Vagina (tissue), 2 donors: ENCODE data around the gene RBBP8NL. TPM values are rescaled to one million over a fixed set of nuclear protein-coding genes. Genes with fewer than 3 reads are reported as not detected.

Source experiments
- DNase-seq, 2 donors: peaks; one replicate each; pipeline ENCODE4 v3.0.0-alpha.2; 2017; ENCODE audit errors: extremely low spot score in 2 of 2
- H3K27ac ChIP-seq: fragments of 200-600 bp; sonication (generic); one replicate; pipeline ENCODE4 v1.5.1; 2019
- H3K27me3 ChIP-seq: fragments of 200-600 bp; sonication (generic); one replicate; pipeline ENCODE4 v1.5.1; 2019
- H3K36me3 ChIP-seq, 2 donors: fragments of 200-600 bp; sonication (generic); one replicate each; pipeline ENCODE4 v1.5.1; 2017 to 2019
- H3K4me1 ChIP-seq: fragments of 200-600 bp; sonication (generic); one replicate; pipeline ENCODE4 v1.5.1; 2019
- H3K4me3 ChIP-seq, 2 donors: fragments of 200-600 bp; sonication (generic); 1 replicate in 1 of 2; 2 replicates in 1 of 2; pipeline ENCODE4 v1.5.1; 2016 to 2019
- H3K9me3 ChIP-seq: fragments of 200-600 bp; sonication (generic); one replicate; pipeline ENCODE4 v1.5.1; 2019
- CTCF ChIP-seq, 3 experiments: fragments of 450-650 bp in 2 of 3; fragments of 200-600 bp in 1 of 3; sonication (generic) in 1 of 3; IDR thresholded peaks; one replicate each; pipeline ENCODE4 v1.5.1; 2017 to 2019; ENCODE audit warnings: antibody characterized with exemption in 3 of 3, mild to moderate bottlenecking in 2 of 3, moderate library complexity in 2 of 3
- POLR2A ChIP-seq, 2 donors: fragments of 450-650 bp; IDR thresholded peaks; one replicate each; pipeline ENCODE4 v1.6.1; 2017; ENCODE audit warnings: antibody characterized with exemption in 2 of 2, mild to moderate bottlenecking in 2 of 2, moderate library complexity in 2 of 2
- POLR2AphosphoS5 ChIP-seq, 2 donors: sonication (generic); formaldehyde crosslinking; IDR thresholded peaks; one replicate each; pipeline ENCODE4 v1.9.0; 2017; ENCODE audit warnings: antibody characterized with exemption in 2 of 2, mild to moderate bottlenecking in 2 of 2, low read depth in 1 of 2; ENCODE audit not compliant: insufficient read depth in 1 of 2
- intact Hi-C: fragments of 100-400 bp; cut with DNase I; formaldehyde crosslinking; loops from one replicate; pipeline ENCODE4 v1.15.1; 2023
- total RNA-seq: library from RNA; depleted of rRNA; stranded (reverse); fragments of >200 nt; gene quantifications from one replicate; pipeline ENCODE4 v1.2.3, GENCODE V29; 2016

The RBBP8NL gene
- total RNA-seq, 1 donor from 2014 or later = 1.7 TPM

- intact Hi-C loops = loop anchor here (10.0 kb wide), 1 partner anchor 238 kb away; the partner anchor contains the start of genes PSMA7 and SS18L1
- Histone ChIP-seq H3K27me3 (no peaks in the 10 kb centered on the region), H3K4me1 (peaks cover 59% of the 10 kb centered on the region), H3K27ac (no peak overlapping the region), H3K9me3 (no peaks in the 10 kb centered on the region), H3K4me3 (no peak overlapping the region), H3K36me3 (no peaks in the 10 kb centered on the region)
- TF ChIP-seq POLR2A (IDR thresholded peaks at IDR 0.05) (no peak), POLR2AphosphoS5 (IDR thresholded peaks at IDR 0.05; ENCODE audit: insufficient read depth in 1 of 2, low read depth in 1 of 2) (peak in 1 of 2 donors; percentile 31), CTCF (IDR thresholded peaks at IDR 0.05) (peak; percentile 83 to 86 (median 85))
- no peak for DNase-seq
These were observed 44.8 kb downstream of the RBBP8NL start for GRCh38 chr20:62382306-62383198.

- H3K27ac ChIP-seq = peak overlapping the region; percentile 56
- intact Hi-C loops = loop anchor here (10.0 kb wide), 1 partner anchor 237 kb away; the partner anchor contains the start of genes PSMA7 and SS18L1
- no peaks in the 10 kb centered on the region for H3K36me3 ChIP-seq
- TF ChIP-seq POLR2AphosphoS5 (IDR thresholded peaks at IDR 0.05; ENCODE audit: insufficient read depth in 1 of 2, low read depth in 1 of 2) (no peak), POLR2A (IDR thresholded peaks at IDR 0.05) (no peak), CTCF (IDR thresholded peaks at IDR 0.05) (no peak)
- no peak overlapping the region for H3K4me3 ChIP-seq
- no peaks in the 10 kb centered on the region for H3K9me3 ChIP-seq
- H3K27me3 ChIP-seq = no peaks in the 10 kb centered on the region
- peaks cover 63% of the 10 kb centered on the region for H3K4me1 ChIP-seq
- no peak for DNase-seq
These were observed 45.5 kb downstream of the RBBP8NL start for GRCh38 chr20:62381842-62382241.

GRCh38 chr20:62381202-62381797, 46.0 kb downstream of the RBBP8NL start:
- intact Hi-C loops = loop anchor here (10.0 kb wide), 1 partner anchor 236 kb away; the partner anchor contains the start of genes PSMA7 and SS18L1
- Histone ChIP-seq H3K4me1 (peaks cover 67% of the 10 kb centered on the region), H3K27me3 (no peaks in the 10 kb centered on the region), H3K9me3 (no peaks in the 10 kb centered on the region), H3K27ac (peak overlapping the region; percentile 56), H3K4me3 (no peak overlapping the region), H3K36me3 (no peaks in the 10 kb centered on the region)
- no peak for DNase-seq
- TF ChIP-seq CTCF (IDR thresholded peaks at IDR 0.05) (no peak), POLR2AphosphoS5 (IDR thresholded peaks at IDR 0.05; ENCODE audit: insufficient read depth in 1 of 2, low read depth in 1 of 2) (peak in 1 of 2 donors; percentile 19), POLR2A (IDR thresholded peaks at IDR 0.05) (no peak)

GRCh38 chr20:62378215-62378614, 49.1 kb downstream of the RBBP8NL start:
- Histone ChIP-seq H3K4me1 (peaks cover 77% of the 10 kb centered on the region), H3K9me3 (no peaks in the 10 kb centered on the region), H3K36me3 (no peaks in the 10 kb centered on the region), H3K4me3 (no peak overlapping the region), H3K27ac (peak overlapping the region; percentile 62), H3K27me3 (no peaks in the 10 kb centered on the region)
- DNase-seq = no peak
- no peak for TF ChIP-seq POLR2AphosphoS5 (IDR thresholded peaks at IDR 0.05; ENCODE audit: insufficient read depth in 1 of 2, low read depth in 1 of 2)
- no peak for TF ChIP-seq POLR2A (IDR thresholded peaks at IDR 0.05)
- TF ChIP-seq CTCF (IDR thresholded peaks at IDR 0.05) = no peak
- intact Hi-C loops = no loop called here
